Endothelial cell of umbilical vein (primary cell): Measurements from ENCODE around the gene SDCBP2. TPM values are rescaled to one million over a fixed set of nuclear protein-coding genes. Genes with fewer than 3 reads are reported as not detected.

Experiments
- BruUV-seq: library from RNA; stranded (reverse); fragments of 400-500 nt; replicated peaks from 2 replicates; lab custom pipeline; 2021; lab: Mats Ljungman, UMichigan
- CTCF ChIA-PET: fragments of 300-600, 350-600 bp; sonication (Branson Sonifier 250); formaldehyde crosslinking; loops from one replicate; lab custom pipeline; 2021; ENCODE audit warnings: antibody characterized with exemption, inconsistent platforms; lab: Charles Lee
- POLR2A ChIA-PET: fragments of 300-600, 350-600 bp; sonication (Branson Sonifier 250); formaldehyde crosslinking; loops from one replicate; lab custom pipeline; 2021; ENCODE audit warnings: antibody characterized with exemption, inconsistent platforms; lab: Charles Lee
- DNase-seq: peaks from one replicate; pipeline ENCODE4 v3.0.0-alpha.2; 2011; ENCODE audit warnings: low read depth, low spot score
- FAIRE-seq: peaks from 2 replicates; lab custom pipeline; 2011; peaks lifted over from hg19 to GRCh38; lab: Jason Lieb, UNC
- H2AFZ ChIP-seq: 2 replicates; pipeline ENCODE4 v1.6.0; 2012; ENCODE audit warnings: low read depth, low read length, control low read depth, inconsistent platforms
- H3K27ac ChIP-seq: 2 replicates; pipeline ENCODE4 v1.5.1; 2011; ENCODE audit warnings: low read depth, mild to moderate bottlenecking, control low read depth, low read length, moderate library complexity; ENCODE audit not compliant: insufficient read depth
- H3K27me3 ChIP-seq, 2 experiments: 2 replicates each; pipeline versions ENCODE4 v1.6.0 to v1.6.1; 2011; ENCODE audit warnings: low read length in 2 of 2, mixed read lengths in 1 of 2; ENCODE audit not compliant: control insufficient read depth in 2 of 2, insufficient read depth in 2 of 2
- H3K36me3 ChIP-seq, 2 experiments: 2 replicates in 1 of 2; 3 replicates in 1 of 2; pipeline ENCODE4 v1.5.1; 2011; ENCODE audit warnings: low read length in 2 of 2, mild to moderate bottlenecking in 1 of 2, moderate library complexity in 1 of 2; ENCODE audit not compliant: control insufficient read depth in 2 of 2, insufficient read depth in 2 of 2; ENCODE audit errors: extremely low read depth in 1 of 2
- H3K4me1 ChIP-seq: 3 replicates; pipeline ENCODE4 v1.5.1; 2011; ENCODE audit warnings: mild to moderate bottlenecking, low read length; ENCODE audit not compliant: control insufficient read depth, insufficient read depth; ENCODE audit errors: extremely low read depth
- H3K4me2 ChIP-seq: 2 replicates; pipeline ENCODE4 v1.6.1; 2011; ENCODE audit warnings: low read length, control low read depth, mixed read lengths; ENCODE audit not compliant: insufficient read depth
- H3K4me3 ChIP-seq, 3 experiments: fragments of 200-600 bp in 1 of 3; sonication (generic), shearing (Covaris generic) in 1 of 3; replicated peaks in 1 of 3; 2 replicates each; pipeline ENCODE4 v1.5.1; 2011 to 2016; ENCODE audit warnings: control low read depth in 3 of 3, low read length in 3 of 3, mild to moderate bottlenecking in 2 of 3, inconsistent platforms in 1 of 3, low read depth in 1 of 3, moderate library complexity in 1 of 3; ENCODE audit not compliant: insufficient read depth in 1 of 3
- H3K79me2 ChIP-seq: 2 replicates; pipeline ENCODE4 v1.6.0; 2012; ENCODE audit warnings: low read length, inconsistent platforms; ENCODE audit not compliant: control insufficient read depth, insufficient read depth
- H3K9ac ChIP-seq: replicated peaks from 2 replicates; pipeline ENCODE3; 2011; ENCODE audit warnings: low read length, control low read depth; ENCODE audit not compliant: insufficient read depth; ENCODE audit errors: extremely low read depth
- H3K9me1 ChIP-seq: replicated peaks from 3 replicates; pipeline ENCODE4 v1.6.0; 2011; ENCODE audit warnings: mild to moderate bottlenecking, low read length; ENCODE audit not compliant: control insufficient read depth, insufficient read depth; ENCODE audit errors: extremely low read depth
- H3K9me3 ChIP-seq: replicated peaks from 2 replicates; pipeline ENCODE4 v1.5.1; 2012; ENCODE audit warnings: low read length, inconsistent platforms; ENCODE audit not compliant: control insufficient read depth, insufficient read depth
- H4K20me1 ChIP-seq: replicated peaks from 2 replicates; pipeline ENCODE3; 2011; ENCODE audit warnings: mild to moderate bottlenecking, low read length; ENCODE audit not compliant: control insufficient read depth, insufficient read depth; ENCODE audit errors: extremely low read depth
- CTCF ChIP-seq, 2 donors: IDR thresholded peaks; 1 replicate in 1 of 2; 2 replicates in 1 of 2; pipeline ENCODE4 v1.5.1; 2011; ENCODE audit warnings: low read length in 2 of 2, mild to moderate bottlenecking in 2 of 2, moderate library complexity in 2 of 2, control low read depth in 1 of 2, inconsistent platforms in 1 of 2, low read depth in 1 of 2; ENCODE audit not compliant: insufficient read depth in 1 of 2; ENCODE audit errors: extremely low read depth in 1 of 2
- EZH2 ChIP-seq: IDR thresholded peaks from 2 replicates; pipeline ENCODE4 v1.6.1; 2012; ENCODE audit warnings: borderline replicate concordance, low read depth, mild to moderate bottlenecking, moderate library complexity, low read length, inconsistent platforms; ENCODE audit not compliant: severe bottlenecking
- FOS ChIP-seq: IDR thresholded peaks from 2 replicates; pipeline ENCODE4 v1.6.1; 2011; ENCODE audit warnings: mild to moderate bottlenecking, low read length, moderate library complexity, borderline replicate concordance; ENCODE audit not compliant: insufficient read depth
- GATA2 ChIP-seq: IDR thresholded peaks from 2 replicates; pipeline ENCODE4 v1.7.0; 2011; ENCODE audit warnings: low read depth, mild to moderate bottlenecking, moderate library complexity, mixed read lengths, low read length; ENCODE audit not compliant: insufficient read length, insufficient read depth
- JUN ChIP-seq: IDR thresholded peaks from 2 replicates; pipeline ENCODE4 v1.6.1; 2011; ENCODE audit warnings: borderline replicate concordance, low read depth; ENCODE audit not compliant: insufficient read length, insufficient read depth
- MAX ChIP-seq: IDR thresholded peaks from 2 replicates; pipeline ENCODE4 v1.6.1; 2011; ENCODE audit not compliant: insufficient read depth, insufficient read length
- MYC ChIP-seq: IDR thresholded peaks from one replicate; pipeline ENCODE4 v1.6.1; 2011; ENCODE audit warnings: mild to moderate bottlenecking, low read depth, low read length
- POLR2A ChIP-seq: IDR thresholded peaks from 2 replicates; pipeline ENCODE4 v1.6.1; 2012; ENCODE audit warnings: low read depth, mild to moderate bottlenecking, control low read depth, low read length
- POLR2AphosphoS5 ChIP-seq: IDR thresholded peaks from 2 replicates; pipeline ENCODE4 v1.6.1; 2012; ENCODE audit warnings: low read depth, mild to moderate bottlenecking, control low read depth, low read length, moderate library complexity; ENCODE audit not compliant: insufficient read depth
- dilution Hi-C: fragments of 300-500 bp; cut with MboI; formaldehyde crosslinking; loops from one replicate; pipeline ENCODE4 v1.15.0; 2019; ENCODE audit warnings: low sequenced_read_pairs; ENCODE audit not compliant: extremely low pct_ligation_motif_present
- intact Hi-C: fragments of 100-400 bp; cut with micrococcal nuclease; formaldehyde crosslinking; loops from one replicate; pipeline ENCODE4 v1.10.0; 2022
- polyA plus RNA-seq, 4 experiments: library from polyadenylated mRNA; depleted of rRNA in 3 of 4; stranded (reverse) in 3 of 4; unstranded in 1 of 4; fragments of >200 nt; gene quantifications; 2 replicates each; pipeline versions ENCODE4 v1.2.1 to v1.2.3, GENCODE V29; 2011 to 2012; ENCODE audit warnings: missing spikeins in 1 of 4
- total RNA-seq: library from RNA; stranded (reverse); gene quantifications from 2 replicates; pipeline ENCODE4 v1.2.3, GENCODE V29; 2021

SDCBP2 gene
- total and polyA plus RNA-seq, 2 donors (not counting 3 experiments of a cell fraction or from before 2014, with no cell fraction given), result 6.9 to 9.0 TPM

- Histone ChIP-seq H3K4me3 (no peak overlapping the region), H4K20me1 (no peaks in the 10 kb centered on the region), H3K27ac (no peak overlapping the region), H3K79me2 (no peaks in the 10 kb centered on the region), H3K4me2 (no peak overlapping the region), H3K9me3 (no peaks in the 10 kb centered on the region), H3K27me3 (no peaks in the 10 kb centered on the region), H3K4me1 (peaks cover 36% of the 10 kb centered on the region), H3K36me3 (no peaks in the 10 kb centered on the region), H2AFZ (no peak overlapping the region), H3K9me1 (no peaks in the 10 kb centered on the region), H3K9ac (no peak overlapping the region)
- ChIA-PET POLR2A (no interaction called here), CTCF (no interaction called here)
- dilution Hi-C loops, result no loop called here
- FAIRE-seq (no peak), DNase-seq (no peak)
- TF ChIP-seq MAX (no peak), FOS (no peak), JUN (no peak), EZH2 (no peak), MYC (no peak), POLR2A (no peak), POLR2AphosphoS5 (no peak), CTCF (IDR thresholded peaks at IDR 0.05; ENCODE audit: extremely low read depth in 1 of 2, insufficient read depth in 1 of 2, low read depth in 1 of 2, low read length in 2 of 2) (no peak), GATA2 (no peak)
- intact Hi-C loops, result no loop called here
- BruUV-seq, result no TSS peak
Measured at GRCh38 chr20:1346315-1346969, 17.5 kb upstream of the SDCBP2 start.
